Measurements from ENCODE around the gene ZBTB46.
A peak's percentile ranks its signal among the peaks of the same experiment; 100 is the strongest.

ZBTB46 gene

DNA sequence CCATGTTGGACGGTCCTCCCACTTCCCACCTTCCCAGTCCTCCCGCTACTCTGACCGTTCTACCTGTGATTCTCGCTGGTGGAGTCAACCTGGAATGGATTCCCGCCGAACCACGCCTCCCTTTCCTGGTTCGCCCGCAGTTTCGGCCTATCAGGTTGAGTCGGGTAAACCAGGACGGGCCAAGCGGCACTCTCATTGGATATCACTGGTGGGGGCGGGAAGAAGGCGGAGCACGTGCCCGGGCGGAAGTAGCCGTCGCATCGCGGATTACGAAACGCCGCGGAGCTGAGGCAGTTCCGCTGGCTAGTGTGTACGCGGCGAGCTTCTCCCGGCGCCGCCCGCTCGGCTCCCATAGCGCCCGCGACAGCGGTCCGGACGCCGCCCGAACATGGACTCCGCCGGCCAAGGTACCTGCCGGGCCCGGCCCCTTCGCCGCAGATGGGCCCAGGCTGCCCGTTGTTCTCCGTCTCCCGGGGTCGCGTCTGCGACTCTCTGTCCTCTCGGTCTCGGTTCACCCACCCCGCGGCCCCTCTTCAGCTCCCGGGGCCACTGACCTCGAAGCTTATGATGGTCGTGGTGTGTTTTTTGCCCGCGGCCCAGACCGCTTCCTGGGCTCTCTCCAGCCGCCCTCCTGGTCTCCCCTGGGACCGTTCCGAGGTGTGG is 34.0 kb upstream of the ZBTB46 start, which contains the start of gene TPD52L2:
Gene TPD52L2, plus strand, starts transcription at position 293 of the 663 bp plus-strand sequence. Its CDS starts 96 bp downstream, at position 389.
- TF ChIP-seq, protein P1, sequence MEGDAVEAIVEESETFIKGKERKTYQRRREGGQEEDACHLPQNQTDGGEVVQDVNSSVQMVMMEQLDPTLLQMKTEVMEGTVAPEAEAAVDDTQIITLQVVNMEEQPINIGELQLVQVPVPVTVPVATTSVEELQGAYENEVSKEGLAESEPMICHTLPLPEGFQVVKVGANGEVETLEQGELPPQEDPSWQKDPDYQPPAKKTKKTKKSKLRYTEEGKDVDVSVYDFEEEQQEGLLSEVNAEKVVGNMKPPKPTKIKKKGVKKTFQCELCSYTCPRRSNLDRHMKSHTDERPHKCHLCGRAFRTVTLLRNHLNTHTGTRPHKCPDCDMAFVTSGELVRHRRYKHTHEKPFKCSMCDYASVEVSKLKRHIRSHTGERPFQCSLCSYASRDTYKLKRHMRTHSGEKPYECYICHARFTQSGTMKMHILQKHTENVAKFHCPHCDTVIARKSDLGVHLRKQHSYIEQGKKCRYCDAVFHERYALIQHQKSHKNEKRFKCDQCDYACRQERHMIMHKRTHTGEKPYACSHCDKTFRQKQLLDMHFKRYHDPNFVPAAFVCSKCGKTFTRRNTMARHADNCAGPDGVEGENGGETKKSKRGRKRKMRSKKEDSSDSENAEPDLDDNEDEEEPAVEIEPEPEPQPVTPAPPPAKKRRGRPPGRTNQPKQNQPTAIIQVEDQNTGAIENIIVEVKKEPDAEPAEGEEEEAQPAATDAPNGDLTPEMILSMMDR (IDR thresholded peaks at IDR 0.05; ENCODE audit: extremely low read depth, missing control alignments) = no peak
- peak; percentile 98 for DNase-seq (ENCODE audit: low spot score)

DNA sequence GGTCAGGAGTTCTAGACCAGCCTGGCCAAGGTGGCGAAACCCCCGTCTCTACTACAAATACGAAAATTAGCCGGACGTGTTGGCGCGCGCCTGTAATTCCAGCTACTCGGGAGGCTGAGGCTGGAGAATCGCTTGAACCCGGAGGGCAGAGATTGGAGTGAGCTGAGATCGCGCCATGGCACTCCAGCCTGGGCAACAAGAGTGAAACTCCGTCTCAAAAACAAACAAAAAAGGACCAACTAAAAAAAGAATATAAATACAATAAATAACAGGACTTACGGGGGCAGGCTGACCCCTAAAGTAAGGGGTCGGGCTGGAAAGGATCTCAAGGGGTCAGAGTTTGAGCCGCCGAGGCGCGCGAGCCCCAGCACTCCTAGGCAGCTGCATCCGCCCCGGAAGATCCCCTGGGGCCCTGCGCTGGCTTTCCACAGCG is 33.5 kb upstream of the ZBTB46 start:
- TF ChIP-seq, protein P1 (IDR thresholded peaks at IDR 0.05; ENCODE audit: extremely low read depth, missing control alignments) = no peak
- DNase-seq (ENCODE audit: low spot score) = no peak

DNA sequence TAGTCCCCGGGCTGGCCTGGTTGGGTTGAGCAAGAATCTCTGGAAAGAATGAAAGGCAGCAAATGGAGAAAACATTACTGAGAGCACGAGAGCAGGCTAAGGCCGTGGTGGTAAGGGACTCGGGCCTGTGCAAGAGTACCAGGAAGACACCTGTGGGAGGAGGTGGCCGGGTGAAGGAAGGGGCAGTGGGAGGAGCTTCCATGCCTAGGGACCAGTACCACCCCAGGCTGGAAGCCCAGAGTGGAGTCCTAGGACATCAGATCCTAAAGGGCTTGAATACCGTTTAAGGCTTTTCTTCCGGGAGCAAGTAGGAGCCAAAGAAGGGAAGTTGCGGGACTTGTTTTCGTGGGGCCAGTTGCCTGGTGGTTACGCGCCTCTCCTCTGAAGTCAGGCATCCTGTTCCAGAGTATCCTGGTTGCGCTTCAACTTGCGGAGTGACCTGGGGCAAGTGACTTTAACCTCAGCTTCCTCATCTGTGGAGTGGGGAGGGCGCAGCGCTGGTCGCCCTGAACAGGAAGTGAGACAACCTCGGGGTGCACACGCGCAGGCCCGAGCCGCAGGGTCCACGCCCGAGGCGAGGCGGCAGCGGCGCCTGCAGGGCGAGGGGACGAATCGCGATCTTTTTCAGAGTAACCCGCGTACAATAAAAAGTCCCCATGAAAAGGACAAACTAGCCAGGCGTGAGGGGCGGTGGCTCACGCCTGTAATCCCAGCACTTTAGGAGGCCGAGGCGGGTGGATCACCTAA is 32.9 kb upstream of the ZBTB46 start:
- TF ChIP-seq, protein P1 (IDR thresholded peaks at IDR 0.05; ENCODE audit: extremely low read depth, missing control alignments) = peak; percentile 90
- DNase-seq (ENCODE audit: low spot score) = peak; percentile 97

DNA sequence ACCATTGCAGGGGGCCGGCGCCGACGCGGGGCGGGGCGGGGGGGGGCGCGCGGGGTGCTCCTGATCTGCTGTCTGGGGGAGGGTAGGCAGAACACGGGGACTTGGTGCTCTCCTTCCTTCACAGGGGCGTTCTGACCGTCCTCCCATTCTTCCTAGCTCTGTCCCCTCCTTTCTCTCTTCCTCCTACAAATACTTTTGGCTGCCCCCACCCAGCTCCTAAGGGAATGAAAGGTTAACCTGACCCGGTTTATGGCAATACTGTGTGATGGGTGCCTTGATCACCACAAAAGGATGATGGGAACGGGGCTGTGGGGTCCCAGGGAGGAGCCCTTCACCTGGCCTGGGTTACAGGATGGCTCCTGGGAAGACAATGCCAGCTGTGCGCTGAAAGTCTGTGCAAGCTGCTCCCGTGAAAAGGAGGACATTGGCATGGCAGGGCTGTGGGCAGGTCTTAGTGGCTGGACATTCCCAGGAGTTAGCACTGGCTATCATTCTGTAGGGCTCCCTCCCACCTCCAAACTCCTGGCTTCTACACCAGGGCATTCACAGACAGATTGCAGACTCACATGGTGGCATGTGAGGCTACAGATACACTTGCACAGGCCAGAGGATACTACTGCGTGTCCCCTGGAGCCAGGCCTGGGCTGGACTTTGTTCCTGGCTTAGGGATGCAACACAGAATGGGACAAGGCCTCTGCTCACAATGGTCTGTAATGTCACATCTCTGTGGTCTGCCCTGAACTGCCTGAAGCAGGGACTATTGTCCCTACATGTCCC is 32.1 kb upstream of the ZBTB46 start:
- TF ChIP-seq, protein P1 (IDR thresholded peaks at IDR 0.05; ENCODE audit: extremely low read depth, missing control alignments) = no peak
- no peak for DNase-seq (ENCODE audit: low spot score)

DNA sequence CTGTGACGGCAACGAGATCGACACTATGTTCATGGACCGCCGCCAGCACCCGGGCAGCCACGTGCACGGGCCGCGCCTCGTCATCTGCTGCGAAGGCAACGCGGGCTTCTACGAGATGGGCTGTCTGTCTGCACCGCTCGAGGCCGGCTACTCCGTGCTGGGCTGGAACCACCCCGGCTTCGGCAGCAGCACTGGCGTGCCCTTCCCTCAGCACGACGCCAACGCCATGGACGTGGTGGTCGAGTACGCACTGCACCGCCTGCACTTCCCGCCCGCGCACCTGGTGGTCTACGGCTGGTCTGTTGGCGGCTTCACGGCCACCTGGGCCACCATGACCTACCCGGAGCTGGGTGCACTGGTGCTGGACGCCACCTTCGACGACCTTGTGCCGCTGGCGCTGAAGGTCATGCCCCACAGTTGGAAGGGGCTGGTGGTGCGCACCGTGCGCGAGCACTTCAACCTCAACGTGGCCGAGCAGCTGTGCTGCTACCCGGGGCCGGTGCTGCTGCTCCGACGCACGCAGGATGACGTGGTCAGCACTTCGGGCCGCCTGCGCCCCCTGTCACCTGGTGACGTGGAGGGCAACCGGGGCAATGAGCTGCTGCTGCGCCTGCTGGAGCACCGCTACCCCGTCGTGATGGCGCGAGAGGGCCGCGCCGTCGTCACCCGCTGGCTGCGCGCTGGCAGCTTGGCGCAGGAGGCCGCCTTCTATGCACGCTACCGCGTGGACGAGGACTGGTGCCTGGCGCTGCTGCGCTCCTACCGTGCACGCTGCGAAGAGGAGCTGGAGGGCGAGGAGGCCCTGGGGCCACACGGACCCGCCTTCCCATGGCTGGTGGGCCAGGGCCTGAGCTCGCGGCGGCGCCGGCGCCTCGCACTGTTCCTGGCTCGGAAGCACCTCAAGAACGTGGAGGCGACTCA is 31.2 kb upstream of the ZBTB46 start:
- no peak for DNase-seq (ENCODE audit: low spot score)
- TF ChIP-seq, protein P1 (IDR thresholded peaks at IDR 0.05; ENCODE audit: extremely low read depth, missing control alignments) = no peak

DNA sequence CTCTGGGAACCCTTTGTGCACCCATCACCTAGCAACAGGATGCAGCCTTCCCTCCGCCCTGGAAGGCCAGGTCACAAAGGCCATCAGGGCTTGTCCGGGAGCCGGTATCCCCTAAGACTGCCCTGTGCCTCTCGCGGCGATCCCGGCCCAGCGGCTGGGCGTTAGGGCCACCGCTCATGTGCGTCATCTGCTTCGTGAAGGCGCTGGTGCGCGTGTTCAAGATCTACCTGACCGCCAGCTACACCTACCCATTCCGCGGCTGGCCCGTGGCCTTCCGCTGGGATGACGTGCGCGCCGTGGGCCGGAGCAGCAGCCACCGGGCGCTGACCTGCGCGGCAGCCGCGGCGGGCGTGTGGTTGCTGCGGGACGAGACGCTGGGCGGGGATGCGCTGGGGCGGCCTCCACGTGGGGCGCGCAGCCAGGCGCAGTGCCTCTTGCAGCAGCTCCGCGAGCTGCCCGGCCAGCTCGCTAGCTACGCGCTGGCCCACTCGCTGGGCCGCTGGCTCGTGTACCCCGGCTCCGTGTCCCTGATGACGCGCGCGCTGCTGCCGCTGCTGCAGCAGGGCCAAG is 30.4 kb upstream of the ZBTB46 start, which contains the start of gene ABHD16B:
Gene ABHD16B, plus strand, starts transcription at position 134 of the 570 bp plus-strand sequence. Its CDS starts 43 bp downstream, at position 177.
- TF ChIP-seq, protein P1 (IDR thresholded peaks at IDR 0.05; ENCODE audit: extremely low read depth, missing control alignments) = no peak
- DNase-seq (ENCODE audit: low spot score) = no peak
